ENCODE data around the gene RYR2. TPM values are rescaled to one million over a fixed set of nuclear protein-coding genes. Genes with fewer than 3 reads are reported as not detected.

Gene RYR2
- total and polyA plus RNA-seq, 7 experiments from 2014 or later = 0.05 TPM; not detected in 6

GRCh38 chr1:237685551-237685950, 643.6 kb downstream of the RYR2 start:
- H3K9me3 Mint-ChIP-seq = peaks cover 0 to 5% (median 0%) of the 10 kb centered on the region in 11 donors

GRCh38 chr1:237687804-237688203, 645.8 kb downstream of the RYR2 start:
- Mint-ChIP-seq H3K36me3 (no peaks in the 10 kb centered on the region), H3K4me3 (no peak overlapping the region), H3K9me3 (peaks cover 0 to 5% (median 0%) of the 10 kb centered on the region in 11 donors), H3K27me3 (peaks cover 0 to 6% (median 0%) of the 10 kb centered on the region in 5 donors), H3K27ac (no peak overlapping the region), H3K4me1 (no peaks in the 10 kb centered on the region)
- POLR2A ChIA-PET = no interaction called here
- Histone ChIP-seq H3K27ac (ENCODE audit: low read depth, low read length) (no peak overlapping the region), H3K4me1 (ENCODE audit: control insufficient read depth in 2 of 2, insufficient read depth in 2 of 2, low read length in 2 of 2) (no peaks in the 10 kb centered on the region), H3K9me3 (ENCODE audit: control insufficient read depth in 2 of 3, low read length in 3 of 3) (no peaks in the 10 kb centered on the region), H3K36me3 (ENCODE audit: control insufficient read depth in 2 of 3, insufficient read depth in 3 of 3, low read length in 3 of 3) (no peaks in the 10 kb centered on the region), H3K27me3 (ENCODE audit: control insufficient read depth in 2 of 2, insufficient read depth in 2 of 2, low read length in 2 of 2) (no peaks in the 10 kb centered on the region), H3K4me3 (ENCODE audit: low read length) (no peak overlapping the region)
- intact Hi-C loops (cut with micrococcal nuclease) = no loop called here
- CTCF ChIA-PET = no interaction called here
- DNase-seq = no peak
- ATAC-seq = no peak

More at GRCh38 chr1:237685551-237685950, 643.6 kb downstream of the RYR2 start:
- Mint-ChIP-seq H3K4me3 (no peak overlapping the region), H3K27me3 (peaks cover 0 to 6% (median 0%) of the 10 kb centered on the region in 5 donors), H3K36me3 (no peaks in the 10 kb centered on the region), H3K27ac (no peak overlapping the region), H3K4me1 (no peaks in the 10 kb centered on the region)
- H3K4me1 ChIP-seq (ENCODE audit: control insufficient read depth in 2 of 2, insufficient read depth in 2 of 2, low read length in 2 of 2) = no peaks in the 10 kb centered on the region
- POLR2A ChIA-PET = no interaction called here
- DNase-seq = no peak
- no peaks in the 10 kb centered on the region for H3K36me3 ChIP-seq (ENCODE audit: control insufficient read depth in 2 of 3, insufficient read depth in 3 of 3, low read length in 3 of 3)
- H3K27ac ChIP-seq (ENCODE audit: low read depth, low read length) = no peak overlapping the region
- H3K4me3 ChIP-seq (ENCODE audit: low read length) = no peak overlapping the region
- no peaks in the 10 kb centered on the region for H3K9me3 ChIP-seq (ENCODE audit: control insufficient read depth in 2 of 3, low read length in 3 of 3)
- intact Hi-C loops (cut with micrococcal nuclease) = no loop called here
- no peak for ATAC-seq
- no peaks in the 10 kb centered on the region for H3K27me3 ChIP-seq (ENCODE audit: control insufficient read depth in 2 of 2, insufficient read depth in 2 of 2, low read length in 2 of 2)
- CTCF ChIA-PET = no interaction called here

- no peaks in the 10 kb centered on the region for H3K36me3 Mint-ChIP-seq
- no peaks in the 10 kb centered on the region for H3K4me1 ChIP-seq (ENCODE audit: control insufficient read depth in 2 of 2, insufficient read depth in 2 of 2, low read length in 2 of 2)
- intact Hi-C loops (cut with micrococcal nuclease) = no loop called here
Measured at GRCh38 chr1:237690656-237691055, 648.7 kb downstream of the RYR2 start.

GRCh38 chr1:237692255-237692654, 650.3 kb downstream of the RYR2 start:
- H3K27me3 ChIP-seq (ENCODE audit: control insufficient read depth in 2 of 2, insufficient read depth in 2 of 2, low read length in 2 of 2) = no peaks in the 10 kb centered on the region
- Mint-ChIP-seq H3K9me3 (peaks cover 0 to 3% (median 0%) of the 10 kb centered on the region in 11 donors), H3K36me3 (no peaks in the 10 kb centered on the region), H3K27ac (no peak overlapping the region), H3K4me1 (no peaks in the 10 kb centered on the region), H3K27me3 (no peaks in the 10 kb centered on the region), H3K4me3 (no peak overlapping the region)
- intact Hi-C loops (cut with micrococcal nuclease) = no loop called here
- CTCF ChIA-PET = no interaction called here
- DNase-seq (no peak), ATAC-seq (no peak)
- no peaks in the 10 kb centered on the region for H3K4me1 ChIP-seq (ENCODE audit: control insufficient read depth in 2 of 2, insufficient read depth in 2 of 2, low read length in 2 of 2)
- POLR2A ChIA-PET = no interaction called here
- no peak overlapping the region for H3K4me3 ChIP-seq (ENCODE audit: low read length)
- no peaks in the 10 kb centered on the region for H3K36me3 ChIP-seq (ENCODE audit: control insufficient read depth in 2 of 3, insufficient read depth in 3 of 3, low read length in 3 of 3)
- no peak overlapping the region for H3K27ac ChIP-seq (ENCODE audit: low read depth, low read length)
- no peaks in the 10 kb centered on the region for H3K9me3 ChIP-seq (ENCODE audit: control insufficient read depth in 2 of 3, low read length in 3 of 3)

More at GRCh38 chr1:237690656-237691055, 648.7 kb downstream of the RYR2 start:
- Mint-ChIP-seq H3K9me3 (peaks cover 0 to 3% (median 0%) of the 10 kb centered on the region in 11 donors), H3K27ac (no peak overlapping the region), H3K4me3 (no peak overlapping the region), H3K4me1 (no peaks in the 10 kb centered on the region), H3K27me3 (no peaks in the 10 kb centered on the region)
- CTCF ChIA-PET = no interaction called here
- Histone ChIP-seq H3K9me3 (ENCODE audit: control insufficient read depth in 2 of 3, low read length in 3 of 3) (no peaks in the 10 kb centered on the region), H3K36me3 (ENCODE audit: control insufficient read depth in 2 of 3, insufficient read depth in 3 of 3, low read length in 3 of 3) (no peaks in the 10 kb centered on the region), H3K4me3 (ENCODE audit: low read length) (no peak overlapping the region), H3K27ac (ENCODE audit: low read depth, low read length) (no peak overlapping the region), H3K27me3 (ENCODE audit: control insufficient read depth in 2 of 2, insufficient read depth in 2 of 2, low read length in 2 of 2) (no peaks in the 10 kb centered on the region)
- POLR2A ChIA-PET = no interaction called here
- no peak for ATAC-seq
- DNase-seq = no peak

GRCh38 chr1:237695878-237696277, 653.9 kb downstream of the RYR2 start:
- intact Hi-C loops (cut with micrococcal nuclease) = no loop called here
- no peaks in the 10 kb centered on the region for H3K27me3 ChIP-seq (ENCODE audit: control insufficient read depth in 2 of 2, insufficient read depth in 2 of 2, low read length in 2 of 2)
- no peak overlapping the region for H3K27ac Mint-ChIP-seq
- H3K4me3 Mint-ChIP-seq = no peak overlapping the region
- ChIA-PET POLR2A (no interaction called here), CTCF (no interaction called here)
- H3K9me3 Mint-ChIP-seq = peaks cover 0 to 3% (median 0%) of the 10 kb centered on the region in 11 donors
- no peaks in the 10 kb centered on the region for H3K4me1 Mint-ChIP-seq
- no peaks in the 10 kb centered on the region for H3K4me1 ChIP-seq (ENCODE audit: control insufficient read depth in 2 of 2, insufficient read depth in 2 of 2, low read length in 2 of 2)
- H3K27ac ChIP-seq (ENCODE audit: low read depth, low read length) = no peak overlapping the region
- H3K4me3 ChIP-seq (ENCODE audit: low read length) = no peak overlapping the region
- H3K36me3 Mint-ChIP-seq = no peaks in the 10 kb centered on the region
- no peaks in the 10 kb centered on the region for H3K9me3 ChIP-seq (ENCODE audit: control insufficient read depth in 2 of 3, low read length in 3 of 3)
- ATAC-seq (no peak), DNase-seq (no peak)
- no peaks in the 10 kb centered on the region for H3K36me3 ChIP-seq (ENCODE audit: control insufficient read depth in 2 of 3, insufficient read depth in 3 of 3, low read length in 3 of 3)
- H3K27me3 Mint-ChIP-seq = no peaks in the 10 kb centered on the region

- H3K27ac ChIP-seq (ENCODE audit: low read depth, low read length) = no peak overlapping the region
- H3K9me3 ChIP-seq (ENCODE audit: control insufficient read depth in 2 of 3, low read length in 3 of 3) = no peaks in the 10 kb centered on the region
- ChIA-PET POLR2A (no interaction called here), CTCF (no interaction called here)
- H3K27ac Mint-ChIP-seq = no peak overlapping the region
- no peak for ATAC-seq
- DNase-seq = no peak
- H3K9me3 Mint-ChIP-seq = no peaks in the 10 kb centered on the region
- H3K27me3 Mint-ChIP-seq = no peaks in the 10 kb centered on the region
- H3K4me3 ChIP-seq (ENCODE audit: low read length) = no peak overlapping the region
- H3K4me1 Mint-ChIP-seq = no peaks in the 10 kb centered on the region
- H3K36me3 ChIP-seq (ENCODE audit: control insufficient read depth in 2 of 3, insufficient read depth in 3 of 3, low read length in 3 of 3) = no peaks in the 10 kb centered on the region
- no peaks in the 10 kb centered on the region for H3K4me1 ChIP-seq (ENCODE audit: control insufficient read depth in 2 of 2, insufficient read depth in 2 of 2, low read length in 2 of 2)
- intact Hi-C loops (cut with micrococcal nuclease) = no loop called here
- no peaks in the 10 kb centered on the region for H3K27me3 ChIP-seq (ENCODE audit: control insufficient read depth in 2 of 2, insufficient read depth in 2 of 2, low read length in 2 of 2)
- H3K36me3 Mint-ChIP-seq = no peaks in the 10 kb centered on the region
- no peak overlapping the region for H3K4me3 Mint-ChIP-seq
Measured at GRCh38 chr1:237700181-237700580, 658.2 kb downstream of the RYR2 start.

- no peaks in the 10 kb centered on the region for H3K9me3 ChIP-seq (ENCODE audit: control insufficient read depth in 2 of 3, low read length in 3 of 3)
- no peak for DNase-seq
- no peak for ATAC-seq
- H3K36me3 Mint-ChIP-seq = no peaks in the 10 kb centered on the region
- no peak overlapping the region for H3K27ac Mint-ChIP-seq
- H3K36me3 ChIP-seq (ENCODE audit: control insufficient read depth in 2 of 3, insufficient read depth in 3 of 3, low read length in 3 of 3) = no peaks in the 10 kb centered on the region
- intact Hi-C loops (cut with micrococcal nuclease) = no loop called here
- H3K4me1 Mint-ChIP-seq = no peaks in the 10 kb centered on the region
- no peaks in the 10 kb centered on the region for H3K4me1 ChIP-seq (ENCODE audit: control insufficient read depth in 2 of 2, insufficient read depth in 2 of 2, low read length in 2 of 2)
- peaks cover 0 to 7% (median 0%) of the 10 kb centered on the region in 11 donors for H3K9me3 Mint-ChIP-seq
- no peak overlapping the region for H3K27ac ChIP-seq (ENCODE audit: low read depth, low read length)
- H3K27me3 ChIP-seq (ENCODE audit: control insufficient read depth in 2 of 2, insufficient read depth in 2 of 2, low read length in 2 of 2) = no peaks in the 10 kb centered on the region
- ChIA-PET POLR2A (no interaction called here), CTCF (no interaction called here)
- H3K27me3 Mint-ChIP-seq = no peaks in the 10 kb centered on the region
- no peak overlapping the region for H3K4me3 Mint-ChIP-seq
- no peak overlapping the region for H3K4me3 ChIP-seq (ENCODE audit: low read length)
Measured at GRCh38 chr1:237701534-237701933, 659.5 kb downstream of the RYR2 start.
